OCI-LY7 (cell line): Measurements from ENCODE around the gene TRIM8. TPM values are rescaled to one million over a fixed set of nuclear protein-coding genes. Genes with fewer than 3 reads are reported as not detected.

Experiments
- BruUV-seq: library from RNA; stranded (reverse); fragments of 400-500 nt; replicated peaks from 2 replicates; lab custom pipeline; 2021; lab: Mats Ljungman, UMichigan
- CTCF ChIA-PET: fragments of 300-600 bp; sonication (Branson Sonifier 250); formaldehyde crosslinking; loops from one replicate; lab custom pipeline; 2022; ENCODE audit warnings: antibody characterized with exemption; ENCODE audit not compliant: unreplicated experiment; lab: Charles Lee
- POLR2A ChIA-PET: fragments of 300-600 bp; sonication (Branson Sonifier 250); formaldehyde crosslinking; loops from one replicate; lab custom pipeline; 2022; ENCODE audit warnings: antibody characterized with exemption; lab: Charles Lee
- DNase-seq: peaks from one replicate; pipeline ENCODE4 v3.0.0-alpha.2; 2015; ENCODE audit warnings: low spot score
- H2AFZ ChIP-seq: fragments of 200-600 bp; sonication (generic), shearing (Covaris generic); 2 replicates; pipeline ENCODE4 v1.6.1; 2014; ENCODE audit warnings: mild to moderate bottlenecking, antibody characterized with exemption, low read length, moderate library complexity
- H3K27ac ChIP-seq: fragments of 200-600 bp; sonication (generic); 2 replicates; pipeline ENCODE4 v1.5.1; 2014; ENCODE audit warnings: mixed run types, low read depth, mild to moderate bottlenecking, moderate library complexity, low read length, inconsistent platforms; ENCODE audit not compliant: poor library complexity, severe bottlenecking
- H3K36me3 ChIP-seq: fragments of 200-600 bp; sonication (generic); 2 replicates; pipeline ENCODE4 v1.6.1; 2014; ENCODE audit warnings: mild to moderate bottlenecking, antibody characterized with exemption, low read length, moderate library complexity, mixed read lengths; ENCODE audit not compliant: insufficient read depth
- H3K4me1 ChIP-seq: fragments of 200-600 bp; sonication (generic); 2 replicates; pipeline ENCODE4 v1.5.1; 2014; ENCODE audit warnings: mild to moderate bottlenecking, low read length; ENCODE audit not compliant: insufficient read depth, poor library complexity, severe bottlenecking
- H3K4me2 ChIP-seq: fragments of 200-600 bp; sonication (generic); 2 replicates; pipeline ENCODE4 v1.6.1; 2014; ENCODE audit warnings: mild to moderate bottlenecking, low read length
- H3K4me3 ChIP-seq: fragments of 200-600 bp; sonication (generic); 2 replicates; pipeline ENCODE4 v1.5.1; 2014; ENCODE audit warnings: mild to moderate bottlenecking, low read depth, low read length; ENCODE audit not compliant: poor library complexity, severe bottlenecking
- H3K79me2 ChIP-seq: fragments of 200-600 bp; sonication (generic); 2 replicates; pipeline ENCODE4 v1.6.1; 2016; ENCODE audit warnings: low read depth, mild to moderate bottlenecking, low read length, moderate library complexity, mixed read lengths; ENCODE audit not compliant: insufficient read depth
- H3K9me2 ChIP-seq: fragments of 200-600 bp; sonication (generic); 2 replicates; pipeline ENCODE4 v1.6.1; 2016; ENCODE audit warnings: mild to moderate bottlenecking, low read length, mixed read lengths; ENCODE audit not compliant: insufficient read depth
- H3K9me3 ChIP-seq: fragments of 200-600 bp; sonication (generic); 2 replicates; pipeline ENCODE4 v1.6.1; 2014; ENCODE audit warnings: mild to moderate bottlenecking, mixed run types, low read length, mixed read lengths
- H4K20me1 ChIP-seq: fragments of 200-600 bp; sonication (generic); 2 replicates; pipeline ENCODE4 v1.6.1; 2014; ENCODE audit warnings: mild to moderate bottlenecking, antibody characterized with exemption, low read length, moderate library complexity, mixed read lengths; ENCODE audit not compliant: insufficient read depth
- EZH2phosphoT487 ChIP-seq: fragments of 200-600 bp; sonication (generic); IDR thresholded peaks from 2 replicates; pipeline ENCODE4 v1.6.1; 2018; ENCODE audit warnings: low read depth, borderline replicate concordance, mild to moderate bottlenecking, mixed run types, antibody characterized with exemption, low read length, moderate library complexity, mixed read lengths
- intact Hi-C: fragments of 100-400 bp; cut with micrococcal nuclease; formaldehyde crosslinking; loops from one replicate; pipeline ENCODE4 v1.10.0; 2022; ENCODE audit not compliant: unreplicated experiment
- total RNA-seq, 2 experiments: library from RNA; depleted of rRNA in 1 of 2; stranded (reverse); fragments of >200 nt in 1 of 2; shearing (Covaris generic) in 1 of 2; gene quantifications; 2 replicates each; pipeline ENCODE4 v1.2.3, GENCODE V29; 2014 to 2022
- TF ChIP-seq, protein P1 (sequence below): fragments of 200-600 bp; sonication (generic); conservative IDR thresholded peaks from 2 replicates; pipeline ENCODE4 v1.5.1; 2014; ENCODE audit warnings: mild to moderate bottlenecking, antibody characterized with exemption, low read length, moderate library complexity, mixed read lengths

TRIM8 gene
- total RNA-seq, 2 experiments from 2014 or later, result 54.2 to 92.1 TPM

DNA sequence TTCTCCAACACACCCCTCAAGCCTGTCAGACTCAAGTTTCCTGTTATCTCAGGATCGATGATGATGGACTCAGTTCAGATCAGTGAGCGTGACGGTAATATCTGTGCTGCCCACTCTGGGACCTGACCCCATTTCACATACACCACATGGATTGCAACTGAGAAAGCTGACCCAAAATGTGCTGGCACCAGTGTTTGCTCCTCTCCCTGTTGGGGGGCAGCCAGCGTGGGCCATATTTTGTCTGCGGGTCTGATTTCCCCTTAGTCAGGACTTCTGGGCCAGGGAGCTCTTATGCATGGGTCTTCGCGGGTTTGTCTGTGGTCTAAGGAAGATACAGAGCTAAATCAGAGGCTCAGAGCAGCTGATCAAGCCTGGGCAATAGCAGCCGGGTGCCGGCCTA lies 42.6 kb upstream of the TRIM8 start:
- Histone ChIP-seq H3K4me2 (no peak overlapping the region), H3K79me2 (no peaks in the 10 kb centered on the region), H3K36me3 (no peaks in the 10 kb centered on the region), H3K4me3 (no peak overlapping the region), H2AFZ (no peak overlapping the region), H3K27ac (no peak overlapping the region), H3K4me1 (no peaks in the 10 kb centered on the region), H3K9me3 (no peaks in the 10 kb centered on the region), H4K20me1 (no peaks in the 10 kb centered on the region), H3K9me2 (no peaks in the 10 kb centered on the region)
- ChIA-PET CTCF (no interaction called here), POLR2A (no interaction called here)
- intact Hi-C loops, result no loop called here
- no peak for TF ChIP-seq EZH2phosphoT487
- TF ChIP-seq, protein P1, sequence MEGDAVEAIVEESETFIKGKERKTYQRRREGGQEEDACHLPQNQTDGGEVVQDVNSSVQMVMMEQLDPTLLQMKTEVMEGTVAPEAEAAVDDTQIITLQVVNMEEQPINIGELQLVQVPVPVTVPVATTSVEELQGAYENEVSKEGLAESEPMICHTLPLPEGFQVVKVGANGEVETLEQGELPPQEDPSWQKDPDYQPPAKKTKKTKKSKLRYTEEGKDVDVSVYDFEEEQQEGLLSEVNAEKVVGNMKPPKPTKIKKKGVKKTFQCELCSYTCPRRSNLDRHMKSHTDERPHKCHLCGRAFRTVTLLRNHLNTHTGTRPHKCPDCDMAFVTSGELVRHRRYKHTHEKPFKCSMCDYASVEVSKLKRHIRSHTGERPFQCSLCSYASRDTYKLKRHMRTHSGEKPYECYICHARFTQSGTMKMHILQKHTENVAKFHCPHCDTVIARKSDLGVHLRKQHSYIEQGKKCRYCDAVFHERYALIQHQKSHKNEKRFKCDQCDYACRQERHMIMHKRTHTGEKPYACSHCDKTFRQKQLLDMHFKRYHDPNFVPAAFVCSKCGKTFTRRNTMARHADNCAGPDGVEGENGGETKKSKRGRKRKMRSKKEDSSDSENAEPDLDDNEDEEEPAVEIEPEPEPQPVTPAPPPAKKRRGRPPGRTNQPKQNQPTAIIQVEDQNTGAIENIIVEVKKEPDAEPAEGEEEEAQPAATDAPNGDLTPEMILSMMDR, result no peak
- DNase-seq, result no peak
- no TSS peak for BruUV-seq

DNA sequence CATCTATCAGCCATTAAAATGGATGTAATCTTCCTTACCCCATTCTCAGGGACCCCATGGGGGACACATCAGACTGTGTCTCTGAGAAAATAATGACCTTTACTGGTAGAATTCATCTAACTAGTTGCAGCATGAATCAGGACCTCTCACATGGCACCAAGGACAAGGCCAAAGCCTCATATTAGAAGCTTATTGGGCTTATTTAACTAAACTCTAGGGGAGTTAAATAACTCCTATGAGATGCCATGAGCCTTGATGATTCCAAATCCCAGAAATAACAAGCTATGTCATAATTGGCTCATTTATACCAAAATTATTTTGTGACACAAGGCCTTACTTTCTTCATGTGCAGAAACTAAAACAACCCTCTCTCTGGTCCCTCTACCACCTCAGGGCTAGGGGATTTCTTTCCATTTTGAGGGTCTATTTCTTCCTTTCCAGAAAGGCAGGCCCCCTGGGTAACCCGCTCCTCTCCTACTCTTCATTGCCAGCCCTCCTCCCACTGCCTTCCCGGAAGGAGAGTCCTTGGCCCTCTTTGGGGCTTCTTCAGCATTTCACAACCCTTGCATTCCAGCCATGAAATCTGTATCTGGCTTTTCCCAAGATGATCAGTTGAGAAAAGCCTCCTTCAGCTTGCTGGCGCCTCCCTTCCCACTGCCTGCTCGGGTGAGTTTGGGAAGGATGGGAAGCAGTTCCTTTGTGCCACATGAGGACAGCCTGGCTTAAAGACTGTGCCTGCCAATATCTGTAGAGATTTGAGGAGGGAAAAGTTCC lies 41.8 kb upstream of the TRIM8 start:
- ChIA-PET POLR2A (interaction anchor here (0.6 to 0.7 kb wide), 2 partner anchors 20 to 23 kb away, joined by 4 to 5 read pairs; no protein-coding TSS in a partner anchor), CTCF (no interaction called here)
- H4K20me1 ChIP-seq, result no peaks in the 10 kb centered on the region
- H3K4me1 ChIP-seq, result no peaks in the 10 kb centered on the region
- intact Hi-C loops, result no loop called here
- no peak overlapping the region for H3K27ac ChIP-seq
- no peak overlapping the region for H3K4me2 ChIP-seq
- no peak overlapping the region for H2AFZ ChIP-seq
- H3K9me2 ChIP-seq, result no peaks in the 10 kb centered on the region
- no peak for DNase-seq
- H3K9me3 ChIP-seq, result no peaks in the 10 kb centered on the region
- BruUV-seq, result no TSS peak
- no peak for TF ChIP-seq EZH2phosphoT487
- TF ChIP-seq, protein P1, result no peak
- no peaks in the 10 kb centered on the region for H3K36me3 ChIP-seq
- H3K4me3 ChIP-seq, result no peak overlapping the region
- no peaks in the 10 kb centered on the region for H3K79me2 ChIP-seq

DNA sequence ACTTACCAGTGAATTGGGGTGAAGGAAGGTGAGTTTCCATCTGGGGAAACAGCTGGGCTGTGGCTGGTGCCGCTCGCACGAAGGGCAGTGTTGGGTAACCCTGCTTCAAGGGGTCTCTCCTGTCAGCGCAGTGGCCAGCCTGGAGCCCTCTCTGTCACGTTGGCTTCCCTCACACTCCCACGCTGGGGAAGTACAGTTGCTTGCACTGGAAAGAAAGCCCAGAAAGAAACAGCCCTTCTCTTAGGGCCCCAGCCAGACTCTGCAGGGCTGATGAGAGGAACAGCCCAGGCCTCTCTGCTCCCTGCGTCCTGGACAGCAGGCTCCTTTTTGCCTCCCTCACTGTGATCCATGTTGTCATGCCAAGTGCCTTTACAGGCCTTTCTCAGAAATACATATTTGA lies 40.3 kb upstream of the TRIM8 start:
- ChIA-PET CTCF (no interaction called here), POLR2A (no interaction called here)
- H3K9me3 ChIP-seq, result no peaks in the 10 kb centered on the region
- DNase-seq, result no peak
- H3K4me2 ChIP-seq, result no peak overlapping the region
- TF ChIP-seq, protein P1, result no peak
- no TSS peak for BruUV-seq
- H3K9me2 ChIP-seq, result no peaks in the 10 kb centered on the region
- no peaks in the 10 kb centered on the region for H4K20me1 ChIP-seq
- intact Hi-C loops, result no loop called here
- no peak overlapping the region for H3K27ac ChIP-seq
- no peaks in the 10 kb centered on the region for H3K36me3 ChIP-seq
- no peak overlapping the region for H2AFZ ChIP-seq
- H3K79me2 ChIP-seq, result no peaks in the 10 kb centered on the region
- no peak overlapping the region for H3K4me3 ChIP-seq
- no peaks in the 10 kb centered on the region for H3K4me1 ChIP-seq
